Keratinocyte (primary cell): ENCODE measurements around the gene SLC3A2. TPM values are rescaled to one million over a fixed set of nuclear protein-coding genes. Genes with fewer than 3 reads are reported as not detected.
"Not testable (repeated sequence)": the region's sequence is repeated elsewhere in the genome, so short reads cannot be mapped to it uniquely, and the experiment has no call there.

Experiments
- DNase-seq: peaks from one replicate; pipeline ENCODE4 v3.0.0-alpha.2; 2011; ENCODE audit warnings: low read depth, missing footprints, low spot score
- FAIRE-seq: peaks from 2 replicates; lab custom pipeline; 2011; peaks lifted over from hg19 to GRCh38; lab: Jason Lieb, UNC
- H2AFZ ChIP-seq: 2 replicates; pipeline ENCODE4 v1.6.0; 2012; ENCODE audit warnings: low read length, control low read depth, inconsistent platforms; ENCODE audit not compliant: control insufficient read depth
- H3K27ac ChIP-seq: 2 replicates; pipeline ENCODE4 v1.5.1; 2011; ENCODE audit warnings: low read length; ENCODE audit not compliant: control insufficient read depth, insufficient read depth
- H3K27me3 ChIP-seq: 3 replicates; pipeline ENCODE4 v1.6.0; 2011; ENCODE audit warnings: low read length; ENCODE audit not compliant: control insufficient read depth, insufficient read depth; ENCODE audit errors: extremely low read depth
- H3K36me3 ChIP-seq, 2 experiments: 2 replicates in 1 of 2; 3 replicates in 1 of 2; pipeline ENCODE4 v1.5.1; 2011; ENCODE audit warnings: low read length in 2 of 2, mild to moderate bottlenecking in 1 of 2; ENCODE audit not compliant: control insufficient read depth in 2 of 2, insufficient read depth in 2 of 2; ENCODE audit errors: extremely low read depth in 1 of 2
- H3K4me1 ChIP-seq: 3 replicates; pipeline ENCODE4 v1.5.1; 2011; ENCODE audit warnings: low read length; ENCODE audit not compliant: control insufficient read depth, insufficient read depth; ENCODE audit errors: extremely low read depth
- H3K4me2 ChIP-seq: 3 replicates; pipeline ENCODE4 v1.6.0; 2011; ENCODE audit warnings: low read depth, low read length; ENCODE audit not compliant: control insufficient read depth, insufficient read depth; ENCODE audit errors: extremely low read depth
- H3K4me3 ChIP-seq, 3 experiments: fragments of 200-600 bp in 1 of 3; sonication (generic) in 1 of 3; 2 replicates in 2 of 3; 3 replicates in 1 of 3; pipeline ENCODE4 v1.5.1; 2011 to 2016; ENCODE audit warnings: low read length in 3 of 3, mild to moderate bottlenecking in 3 of 3, control low read depth in 2 of 3, inconsistent platforms in 1 of 3, low read depth in 1 of 3, mixed read lengths in 1 of 3, mixed run types in 1 of 3, moderate library complexity in 1 of 3; ENCODE audit not compliant: control insufficient read depth in 2 of 3, insufficient read depth in 2 of 3; ENCODE audit errors: extremely low read depth in 1 of 3
- H3K79me2 ChIP-seq: 2 replicates; pipeline ENCODE4 v1.6.0; 2012; ENCODE audit warnings: low read length; ENCODE audit not compliant: control insufficient read depth, insufficient read depth
- H3K9ac ChIP-seq: 3 replicates; pipeline ENCODE4 v1.6.0; 2011; ENCODE audit warnings: low read length; ENCODE audit not compliant: control insufficient read depth, insufficient read depth; ENCODE audit errors: extremely low read depth
- H3K9me1 ChIP-seq: 3 replicates; pipeline ENCODE4 v1.6.0; 2011; ENCODE audit warnings: low read length; ENCODE audit not compliant: control insufficient read depth, insufficient read depth; ENCODE audit errors: extremely low read depth
- H3K9me3 ChIP-seq: 2 replicates; pipeline ENCODE4 v1.5.1; 2012; ENCODE audit warnings: low read depth, low read length; ENCODE audit not compliant: control insufficient read depth
- H4K20me1 ChIP-seq: 3 replicates; pipeline ENCODE4 v1.6.0; 2011; ENCODE audit warnings: low read length; ENCODE audit not compliant: control insufficient read depth, insufficient read depth; ENCODE audit errors: extremely low read depth
- EZH2 ChIP-seq: IDR thresholded peaks from one replicate; pipeline ENCODE4 v1.6.1; 2012; ENCODE audit warnings: inconsistent platforms, mild to moderate bottlenecking, low read length, moderate library complexity
- dilution Hi-C: fragments of 300-500 bp; cut with MboI; formaldehyde crosslinking; loops from one replicate; pipeline ENCODE4 v1.7.0; 2020; ENCODE audit warnings: low sequenced_read_pairs; ENCODE audit not compliant: extremely low pct_ligation_motif_present
- polyA plus RNA-seq, 5 experiments: library from polyadenylated mRNA; depleted of rRNA in 3 of 5; stranded (reverse) in 3 of 5; stranded (forward) in 1 of 5; unstranded in 1 of 5; fragments of >200 nt; gene quantifications; 1 replicate in 1 of 5; 2 replicates in 3 of 5; 3 replicates in 1 of 5; pipeline versions ENCODE4 v1.2.1 to v1.2.3, GENCODE V29; 2011 to 2012; ENCODE audit warnings: missing spikeins in 2 of 5, low read depth in 1 of 5, low replicate concordance in 1 of 5
- TF ChIP-seq, protein P1 (sequence below), 3 experiments: IDR thresholded peaks in 1 of 3; conservative IDR thresholded peaks in 1 of 3; optimal IDR thresholded peaks in 1 of 3; 2 replicates in 2 of 3; 3 replicates in 1 of 3; pipeline versions ENCODE3 to v1.5.1; 2011; ENCODE audit warnings: low read length in 3 of 3, mild to moderate bottlenecking in 3 of 3, moderate library complexity in 2 of 3, control low read depth in 1 of 3, inconsistent platforms in 1 of 3; ENCODE audit not compliant: insufficient read depth in 2 of 3; ENCODE audit errors: extremely low read depth in 1 of 3

SLC3A2 gene
- polyA plus RNA-seq, 1 donor (not counting 4 experiments of a cell fraction or from before 2014, with no cell fraction given): 469 TPM

DNA sequence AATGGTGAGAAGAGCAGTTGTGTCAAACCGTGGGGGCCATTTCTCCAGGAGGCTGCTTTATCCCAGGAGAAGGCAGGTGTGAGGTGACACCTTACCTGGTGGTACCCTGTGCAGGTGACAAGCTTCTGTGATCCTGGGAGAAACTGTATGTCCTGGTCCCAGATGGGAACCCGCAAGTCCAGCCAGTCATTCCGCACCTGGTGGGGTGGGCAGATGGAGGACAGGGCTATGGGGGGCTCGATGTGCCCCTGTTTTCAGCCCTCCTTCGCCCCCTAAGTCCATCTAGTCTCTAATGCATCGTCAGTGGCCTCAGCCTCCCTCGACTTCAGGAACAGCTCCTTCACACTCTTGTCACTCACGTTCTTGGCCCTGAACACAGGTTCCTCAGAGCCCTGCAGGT lies 45.4 kb upstream of the SLC3A2 start:
- dilution Hi-C loops: no loop called here
- Histone ChIP-seq H3K9me3 (no peaks in the 10 kb centered on the region), H3K4me1 (peaks cover 12% of the 10 kb centered on the region), H3K27me3 (no peaks in the 10 kb centered on the region), H3K36me3 (peaks cover 24 to 29% of the 10 kb centered on the region in 2 experiments), H2AFZ (no peak overlapping the region), H3K4me2 (no peak overlapping the region), H3K4me3 (no peak overlapping the region), H3K27ac (no peak overlapping the region), H4K20me1 (no peaks in the 10 kb centered on the region), H3K79me2 (peaks cover 54% of the 10 kb centered on the region), H3K9me1 (no peaks in the 10 kb centered on the region), H3K9ac (no peak overlapping the region)
- no peak for TF ChIP-seq EZH2
- TF ChIP-seq, protein P1, sequence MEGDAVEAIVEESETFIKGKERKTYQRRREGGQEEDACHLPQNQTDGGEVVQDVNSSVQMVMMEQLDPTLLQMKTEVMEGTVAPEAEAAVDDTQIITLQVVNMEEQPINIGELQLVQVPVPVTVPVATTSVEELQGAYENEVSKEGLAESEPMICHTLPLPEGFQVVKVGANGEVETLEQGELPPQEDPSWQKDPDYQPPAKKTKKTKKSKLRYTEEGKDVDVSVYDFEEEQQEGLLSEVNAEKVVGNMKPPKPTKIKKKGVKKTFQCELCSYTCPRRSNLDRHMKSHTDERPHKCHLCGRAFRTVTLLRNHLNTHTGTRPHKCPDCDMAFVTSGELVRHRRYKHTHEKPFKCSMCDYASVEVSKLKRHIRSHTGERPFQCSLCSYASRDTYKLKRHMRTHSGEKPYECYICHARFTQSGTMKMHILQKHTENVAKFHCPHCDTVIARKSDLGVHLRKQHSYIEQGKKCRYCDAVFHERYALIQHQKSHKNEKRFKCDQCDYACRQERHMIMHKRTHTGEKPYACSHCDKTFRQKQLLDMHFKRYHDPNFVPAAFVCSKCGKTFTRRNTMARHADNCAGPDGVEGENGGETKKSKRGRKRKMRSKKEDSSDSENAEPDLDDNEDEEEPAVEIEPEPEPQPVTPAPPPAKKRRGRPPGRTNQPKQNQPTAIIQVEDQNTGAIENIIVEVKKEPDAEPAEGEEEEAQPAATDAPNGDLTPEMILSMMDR (optimal IDR thresholded peaks at IDR 0.05 in 1 of 3, IDR thresholded peaks at IDR 0.05 in 1 of 3, conservative IDR thresholded peaks at IDR 0.05 in 1 of 3; ENCODE audit: extremely low read depth in 1 of 3, insufficient read depth in 2 of 3, low read length in 3 of 3): no peak
- DNase-seq (no peak), FAIRE-seq (no peak)

DNA sequence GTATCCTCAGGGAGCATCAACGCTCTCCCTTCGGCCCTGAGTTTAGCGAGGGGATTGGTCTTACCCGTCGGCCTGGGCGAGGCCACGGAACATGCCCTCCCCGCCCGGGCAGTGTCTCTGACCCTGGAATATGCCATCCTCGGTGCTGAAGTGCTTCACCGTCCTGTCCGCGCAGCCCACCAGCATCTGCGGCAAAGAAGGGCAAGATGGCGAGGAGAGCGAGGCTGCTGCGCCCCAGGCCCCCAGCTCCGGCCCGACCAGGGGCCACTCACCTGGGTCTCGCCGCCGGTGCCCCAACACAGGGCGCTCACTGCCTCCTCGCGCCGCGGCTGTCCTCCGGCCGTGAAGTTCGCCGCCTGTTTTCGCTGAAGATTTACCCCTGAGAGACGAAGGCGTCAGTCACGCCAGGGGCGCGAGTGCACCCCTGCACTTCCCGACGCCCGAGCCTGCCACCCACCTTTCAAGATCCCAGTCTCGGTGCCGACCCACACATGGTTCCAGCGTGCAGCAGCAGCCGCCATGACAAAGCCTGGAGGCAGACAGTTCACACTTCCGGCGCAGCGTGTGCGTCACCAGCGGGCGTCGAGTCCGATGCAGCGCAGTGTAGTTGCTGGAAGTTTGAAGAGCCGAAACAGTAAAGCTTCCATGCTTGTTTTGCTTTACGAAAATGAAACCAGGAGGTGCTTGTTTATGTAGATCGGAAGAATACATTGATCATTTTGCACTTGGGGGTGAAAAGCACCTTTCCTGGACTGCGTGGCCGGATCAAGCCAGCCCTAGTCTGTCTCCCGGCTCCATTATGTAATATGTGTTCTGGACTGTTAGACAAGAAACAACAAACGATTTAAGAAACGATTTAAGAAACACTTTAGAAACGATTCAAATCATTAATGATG lies 41.4 kb upstream of the SLC3A2 start, which contains the start of gene WDR74:
Gene WDR74, minus strand, starts transcription at position 541 of the 896 bp plus-strand sequence. Its CDS starts 20 bp downstream, at position 521.
- Histone ChIP-seq H3K9me1 (no peaks in the 10 kb centered on the region), H4K20me1 (no peaks in the 10 kb centered on the region), H3K36me3 (peaks cover 15 to 20% of the 10 kb centered on the region in 2 experiments), H3K4me1 (peaks cover 14% of the 10 kb centered on the region), H3K27me3 (no peaks in the 10 kb centered on the region), H3K4me2 (peak within 1 kb of the TSS; percentile 85), H2AFZ (peak within 1 kb of the TSS; percentile 80), H3K4me3 (peak within 1 kb of the TSS; percentile 80 to 95 (median 81)), H3K9me3 (no peaks in the 10 kb centered on the region), H3K27ac (peak within 1 kb of the TSS; percentile 98), H3K79me2 (peaks cover 38% of the 10 kb centered on the region), H3K9ac (peak within 1 kb of the TSS; percentile 94)
- dilution Hi-C loops: no loop called here
- TF ChIP-seq, protein P1 (optimal IDR thresholded peaks at IDR 0.05 in 1 of 3, IDR thresholded peaks at IDR 0.05 in 1 of 3, conservative IDR thresholded peaks at IDR 0.05 in 1 of 3; ENCODE audit: extremely low read depth in 1 of 3, insufficient read depth in 2 of 3, low read length in 3 of 3): no peak
- TF ChIP-seq EZH2: no peak
- FAIRE-seq (no peak), DNase-seq (no peak)

DNA sequence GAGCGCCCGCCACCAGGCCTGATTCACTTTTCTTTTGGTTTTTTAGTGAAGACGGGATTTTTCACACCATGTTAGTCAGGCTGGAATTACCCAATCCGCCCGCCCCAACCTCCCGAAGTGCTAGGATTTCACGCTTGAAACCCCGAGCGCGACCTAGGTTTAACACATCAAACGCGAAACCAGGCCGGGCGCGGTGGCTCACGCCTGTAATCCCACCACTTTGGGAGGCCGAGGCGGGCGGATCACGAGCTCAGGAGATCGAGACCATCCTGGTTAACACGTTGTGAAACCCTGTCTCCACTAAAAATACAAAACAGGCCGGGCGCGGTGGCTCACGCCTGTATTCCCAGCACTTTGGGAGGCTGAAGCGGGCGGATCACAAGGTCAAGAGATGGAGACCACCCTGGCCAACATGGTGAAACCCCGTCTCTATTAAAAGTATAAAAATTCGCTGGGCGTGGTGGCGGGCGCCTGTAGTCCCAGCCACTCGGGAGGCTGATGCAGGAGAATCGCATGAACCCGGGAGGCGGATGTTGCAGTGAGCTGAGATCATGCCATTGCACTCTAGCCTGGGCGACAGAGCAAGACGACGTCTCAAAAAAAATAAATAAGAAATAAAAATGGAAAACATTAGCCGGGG lies 39.9 kb upstream of the SLC3A2 start:
- FAIRE-seq, H3K36me3 ChIP-seq, H2AFZ ChIP-seq, dilution Hi-C loops, H3K27me3 ChIP-seq, DNase-seq, H4K20me1 ChIP-seq, H3K9me1 ChIP-seq, H3K9me3 ChIP-seq: not testable (repeated sequence)
- Histone ChIP-seq H3K79me2 (peaks cover 29% of the 10 kb centered on the region), H3K27ac (peak overlapping the region; percentile 98), H3K4me2 (peak overlapping the region; percentile 85), H3K4me1 (peaks cover 14% of the 10 kb centered on the region), H3K9ac (peak overlapping the region; percentile 94), H3K4me3 (peak overlapping the region; percentile 80 to 95 (median 81))
